NCI-H2227 (cell line): ENCODE results near the gene P2RY14.

Experiments
- DNase-seq: peaks from one replicate; lab custom pipeline; 2025; ENCODE audit not compliant: unreplicated experiment; lab: John Stamatoyannopoulos, UW

The P2RY14 gene

GRCh38 chr3:151216641-151217607 lies 61.4 kb downstream of the P2RY14 start:
- DNase-seq: no peak

GRCh38 chr3:151214459-151214858 lies 63.9 kb downstream of the P2RY14 start:
- DNase-seq: no peak

- no peak for DNase-seq
These were observed 64.5 kb downstream of the P2RY14 start for GRCh38 chr3:151213881-151214280.

GRCh38 chr3:151213151-151213550 lies 65.2 kb downstream of the P2RY14 start:
- no peak for DNase-seq

- DNase-seq: no peak
These were observed 67.5 kb downstream of the P2RY14 start for GRCh38 chr3:151210676-151211381.

GRCh38 chr3:151209654-151210053 lies 68.7 kb downstream of the P2RY14 start:
- DNase-seq: no peak

- DNase-seq: no peak
These were observed 72.1 kb downstream of the P2RY14 start for GRCh38 chr3:151206201-151206600.

- no peak for DNase-seq
These were observed 72.9 kb downstream of the P2RY14 start for GRCh38 chr3:151205482-151205881.

- DNase-seq: no peak
These were observed 73.6 kb downstream of the P2RY14 start for GRCh38 chr3:151204530-151205402.

- no peak for DNase-seq
These were observed 75.3 kb downstream of the P2RY14 start, which contains the start of gene GPR171 for GRCh38 chr3:151203051-151203420. Gene GPR171, minus strand, starts transcription at chr3:151203216. Its CDS starts 3,830 bp downstream, at chr3:151199386.

- no peak for DNase-seq
These were observed 77.2 kb downstream of the P2RY14 start for GRCh38 chr3:151201051-151201730.

GRCh38 chr3:151200586-151200985 lies 77.8 kb downstream of the P2RY14 start:
- no peak for DNase-seq

GRCh38 chr3:151199554-151200438 lies 78.5 kb downstream of the P2RY14 start:
- no peak for DNase-seq

GRCh38 chr3:151198849-151199248 lies 79.5 kb downstream of the P2RY14 start:
- DNase-seq: no peak

- no peak for DNase-seq
These were observed 80.2 kb downstream of the P2RY14 start for GRCh38 chr3:151197981-151198767.

GRCh38 chr3:151197228-151197627 lies 81.1 kb downstream of the P2RY14 start:
- no peak for DNase-seq

GRCh38 chr3:151196434-151196833 lies 81.9 kb downstream of the P2RY14 start:
- no peak for DNase-seq

GRCh38 chr3:151195826-151196225 lies 82.5 kb downstream of the P2RY14 start:
- no peak for DNase-seq

- DNase-seq: no peak
These were observed 85.8 kb downstream of the P2RY14 start for GRCh38 chr3:151192545-151192944.
